Transverse colon (tissue), 4 donors: ENCODE measurements around the gene ZFP64. TPM values are rescaled to one million over a fixed set of nuclear protein-coding genes. Genes with fewer than 3 reads are reported as not detected.

Source experiments
- DNase-seq: peaks from one replicate; pipeline ENCODE4 v3.0.0-alpha.2; 2019
- H3K27ac ChIP-seq, 4 donors: fragments of 200-600 bp; sonication (generic); 2 replicates each; pipeline ENCODE4 v1.5.1; 2016 to 2018; ENCODE audit warnings: inconsistent platforms in 4 of 4
- H3K27me3 ChIP-seq: fragments of 200-600 bp; sonication (generic); 2 replicates; pipeline ENCODE4 v1.5.1; 2017; ENCODE audit warnings: inconsistent platforms
- H3K36me3 ChIP-seq, 4 donors: fragments of 200-600 bp; sonication (generic); 2 replicates each; pipeline ENCODE4 v1.5.1; 2017 to 2019; ENCODE audit warnings: inconsistent platforms in 4 of 4
- H3K4me1 ChIP-seq, 4 donors: fragments of 200-600 bp; sonication (generic); 2 replicates each; pipeline ENCODE4 v1.5.1; 2017 to 2020; ENCODE audit warnings: inconsistent platforms in 4 of 4
- H3K4me3 ChIP-seq, 4 donors: fragments of 200-600 bp; sonication (generic); 1 replicate in 1 of 4; 2 replicates in 3 of 4; pipeline versions ENCODE4 v1.5.1 to v1.6.1; 2017 to 2019; ENCODE audit warnings: inconsistent platforms in 4 of 4
- H3K9me3 ChIP-seq, 2 donors: fragments of 200-600 bp; sonication (generic); 2 replicates each; pipeline ENCODE4 v1.5.1; 2017 to 2019; ENCODE audit warnings: inconsistent platforms in 2 of 2
- CTCF ChIP-seq, 5 experiments: fragments of 200-600 bp in 3 of 5; fragments of 450-650 bp in 2 of 5; sonication (generic) in 3 of 5; IDR thresholded peaks; 1 replicate in 2 of 5; 2 replicates in 3 of 5; pipeline ENCODE4 v1.5.1; 2016 to 2017; ENCODE audit warnings: antibody characterized with exemption in 5 of 5, inconsistent platforms in 3 of 5, mild to moderate bottlenecking in 2 of 5, moderate library complexity in 1 of 5
- EP300 ChIP-seq: sonication (generic); formaldehyde crosslinking; IDR thresholded peaks from one replicate; pipeline ENCODE4 v1.6.1; 2017; ENCODE audit warnings: antibody characterized with exemption, low read depth
- POLR2A ChIP-seq: fragments of 450-650 bp; IDR thresholded peaks from one replicate; pipeline ENCODE4 v1.6.1; 2016; ENCODE audit warnings: antibody characterized with exemption, mild to moderate bottlenecking, moderate library complexity
- POLR2AphosphoS5 ChIP-seq, 3 donors: sonication (generic); formaldehyde crosslinking; IDR thresholded peaks; one replicate each; pipeline ENCODE4 v1.6.1; 2016; ENCODE audit warnings: antibody characterized with exemption in 3 of 3
- WGBS, 2 donors: methylation state at CpG; one replicate each; pipeline ENCODE4 v1.1.5; 2018; ENCODE audit warnings: low coverage in 1 of 2; 5-methylcytosine and 5-hydroxymethylcytosine counted together
- in situ Hi-C, 4 donors: fragments of 200-750 bp; cut with MboI; loops; one replicate each; pipeline versions ENCODE4 v1.15.0 to v1.15.1; 2017; ENCODE audit warnings: low sequenced_read_pairs in 3 of 4, low pct_ligation_motif_present in 1 of 4, low pct_unique_long_range_greater_than_20kb in 1 of 4
- intact Hi-C: fragments of 100-400 bp; cut with DNase I; formaldehyde crosslinking; loops from one replicate; pipeline ENCODE4 v1.15.1; 2023; ENCODE audit warnings: low total_unique reads
- total RNA-seq, 4 donors: library from RNA; depleted of rRNA; stranded (reverse); fragments of >200 nt; gene quantifications; one replicate each; pipeline ENCODE4 v1.1.0, GENCODE V29; 2016

Gene ZFP64
- total RNA-seq, 4 donors from 2014 or later = 18.2 to 88.6 (median 22.7) TPM

DNA sequence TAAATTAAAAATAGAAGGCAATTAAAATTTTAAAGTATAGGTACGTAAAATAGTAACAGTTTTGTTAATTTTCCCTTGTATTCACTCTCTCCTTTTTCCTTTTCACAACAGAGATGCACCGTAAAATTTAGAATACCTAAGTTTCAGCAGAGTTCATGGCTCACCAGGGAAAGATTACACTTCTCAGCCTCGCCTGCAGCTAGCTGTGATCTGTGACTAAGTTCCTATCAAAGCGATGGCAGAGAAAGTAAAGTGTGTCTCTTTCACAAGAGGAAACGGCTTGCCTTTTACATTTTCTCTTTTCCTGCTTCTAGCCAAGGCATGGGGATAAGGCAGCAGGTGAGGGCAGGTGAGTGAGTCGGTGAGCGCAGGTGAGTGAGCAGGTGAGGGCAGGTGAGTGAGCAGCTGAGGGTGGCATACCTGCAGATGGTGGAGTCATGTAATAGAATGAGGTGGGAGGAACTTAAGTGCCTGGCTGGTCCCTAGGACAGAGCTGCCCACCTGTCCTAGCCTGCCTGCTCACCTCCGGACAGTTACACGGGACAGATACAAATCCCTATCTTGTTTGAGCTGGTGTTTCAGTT lies 30.9 kb downstream of the ZFP64 start:
- in situ Hi-C loops = no loop called here

DNA sequence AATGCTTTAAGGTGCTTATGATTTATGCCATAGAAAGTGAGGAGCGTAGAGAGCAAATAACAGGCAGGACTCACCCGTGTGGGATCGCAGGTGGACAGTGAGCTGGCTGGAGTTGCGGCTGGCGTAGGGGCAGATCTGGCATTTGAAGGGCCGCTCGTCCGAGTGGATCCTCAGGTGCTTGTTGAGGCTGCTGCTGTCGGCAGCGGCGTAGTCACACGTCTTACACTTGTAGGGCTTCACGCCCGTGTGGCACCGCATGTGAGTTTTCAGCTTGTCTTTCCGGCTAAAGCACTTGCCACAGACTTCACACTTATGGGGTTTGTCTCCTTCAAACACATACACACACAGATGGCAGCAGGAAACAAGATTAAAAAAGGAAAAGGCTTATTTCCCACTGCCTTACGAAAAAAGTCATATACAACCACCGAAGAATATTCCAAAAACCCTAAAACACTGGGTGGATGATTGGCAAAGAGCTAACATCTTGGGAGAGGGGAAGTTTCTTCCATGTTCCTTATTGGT lies 31.5 kb downstream of the ZFP64 start:
- intact Hi-C loops (no loop called here), in situ Hi-C loops (no loop called here)
- no peaks in the 10 kb centered on the region for H3K9me3 ChIP-seq
- WGBS, 2 donors = 93 to 94% methylated on average over 12 to 18 of the region's 18 CpGs
- H3K4me1 ChIP-seq = no peaks in the 10 kb centered on the region
- H3K27me3 ChIP-seq = no peaks in the 10 kb centered on the region
- no peak overlapping the region for H3K4me3 ChIP-seq
- H3K36me3 ChIP-seq = peaks cover 0 to 45% (median 18%) of the 10 kb centered on the region in 4 donors
- no peak for TF ChIP-seq CTCF (IDR thresholded peaks at IDR 0.05)
- no peak for DNase-seq
- no peak overlapping the region for H3K27ac ChIP-seq

More for the DNA sequence above, 30.9 kb downstream of the ZFP64 start:
- DNase-seq = no peak
- no peaks in the 10 kb centered on the region for H3K9me3 ChIP-seq
- H3K27ac ChIP-seq = no peak overlapping the region
- H3K4me3 ChIP-seq = no peak overlapping the region
- no peak for TF ChIP-seq EP300
- no peak for TF ChIP-seq POLR2AphosphoS5 (IDR thresholded peaks at IDR 0.05)
- TF ChIP-seq CTCF (IDR thresholded peaks at IDR 0.05) = no peak
- WGBS, 2 donors = 77 to 87% methylated on average over 7 to 9 of the region's 9 CpGs
- no peaks in the 10 kb centered on the region for H3K4me1 ChIP-seq
- intact Hi-C loops = no loop called here
- H3K27me3 ChIP-seq = no peaks in the 10 kb centered on the region
- peaks cover 0 to 50% (median 21%) of the 10 kb centered on the region in 4 donors for H3K36me3 ChIP-seq

DNA sequence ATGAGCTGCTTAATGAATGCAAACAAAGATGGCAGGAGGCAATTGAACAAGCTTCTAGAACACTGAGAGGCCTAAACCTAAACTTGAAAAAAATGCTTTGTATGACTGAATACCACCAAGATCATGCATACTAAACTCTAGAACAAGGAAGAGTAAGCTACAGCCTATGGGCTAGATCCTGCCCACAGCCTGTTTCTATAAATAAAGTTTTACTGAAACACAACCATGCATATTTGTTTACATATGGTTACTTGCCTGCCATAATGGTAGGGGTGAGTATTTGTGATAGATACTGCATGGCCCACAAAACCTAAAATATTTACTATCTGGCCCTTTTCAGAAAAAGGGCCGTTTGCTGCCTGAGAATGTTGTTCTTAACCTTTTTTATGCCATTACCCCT lies 37.0 kb downstream of the ZFP64 start:
- WGBS, 2 donors = 31 to 55% methylated on average over 1 of the region's 1 CpG
- H3K36me3 ChIP-seq = peaks cover 0 to 32% (median 13%) of the 10 kb centered on the region in 4 donors
- TF ChIP-seq POLR2AphosphoS5 (IDR thresholded peaks at IDR 0.05) = no peak
- TF ChIP-seq CTCF (IDR thresholded peaks at IDR 0.05) = no peak
- TF ChIP-seq POLR2A = no peak
- no peak for TF ChIP-seq EP300
- no peaks in the 10 kb centered on the region for H3K9me3 ChIP-seq
- H3K27ac ChIP-seq = no peak overlapping the region
- intact Hi-C loops = no loop called here
- H3K4me1 ChIP-seq = no peaks in the 10 kb centered on the region
- H3K27me3 ChIP-seq = no peaks in the 10 kb centered on the region
- DNase-seq = no peak
- in situ Hi-C loops = no loop called here
- no peak overlapping the region for H3K4me3 ChIP-seq

GRCh38 chr20:52153896-52154295 lies 37.7 kb downstream of the ZFP64 start:
- Histone ChIP-seq H3K27ac (no peak overlapping the region), H3K4me1 (no peaks in the 10 kb centered on the region), H3K27me3 (no peaks in the 10 kb centered on the region), H3K36me3 (peaks cover 0 to 26% (median 9%) of the 10 kb centered on the region in 4 donors), H3K9me3 (no peaks in the 10 kb centered on the region), H3K4me3 (no peak overlapping the region)
- 41 to 77% methylated on average over 2 to 7 of the region's 7 CpGs for WGBS, 2 donors
- TF ChIP-seq POLR2A (no peak), EP300 (no peak), CTCF (IDR thresholded peaks at IDR 0.05) (no peak), POLR2AphosphoS5 (IDR thresholded peaks at IDR 0.05) (no peak)
- in situ Hi-C loops = no loop called here
- DNase-seq = no peak
- intact Hi-C loops = no loop called here
